Ascending aorta (tissue), 2 donors: ENCODE data around the gene NUDT21. TPM values are rescaled to one million over a fixed set of nuclear protein-coding genes. Genes with fewer than 3 reads are reported as not detected.
A peak's percentile ranks its signal among the peaks of the same experiment; 100 is the strongest.
"Not testable (repeated sequence)": the region's sequence is repeated elsewhere in the genome, so short reads cannot be mapped to it uniquely, and the experiment has no call there.

Source experiments
- DNase-seq, 2 donors: peaks; one replicate each; pipeline ENCODE4 v3.0.0-alpha.2; 2019; ENCODE audit warnings: low spot score in 2 of 2
- H3K27ac ChIP-seq, 2 donors: fragments of 200-600 bp; sonication (generic); one replicate each; pipeline ENCODE4 v1.5.1; 2016 to 2017; ENCODE audit warnings: mild to moderate bottlenecking in 1 of 2
- H3K27me3 ChIP-seq: fragments of 200-600 bp; sonication (generic); one replicate; pipeline ENCODE4 v1.5.1; 2017
- H3K36me3 ChIP-seq, 2 donors: fragments of 200-600 bp; sonication (generic); one replicate each; pipeline ENCODE4 v1.5.1; 2016
- H3K4me1 ChIP-seq, 2 donors: fragments of 200-600 bp; sonication (generic); one replicate each; pipeline ENCODE4 v1.5.1; 2016 to 2017; ENCODE audit warnings: mild to moderate bottlenecking in 1 of 2
- H3K4me3 ChIP-seq, 2 donors: fragments of 200-600 bp; sonication (generic); one replicate each; pipeline ENCODE4 v1.5.1; 2016 to 2017; ENCODE audit warnings: mild to moderate bottlenecking in 1 of 2
- H3K9me3 ChIP-seq, 2 donors: fragments of 200-600 bp; sonication (generic); one replicate each; pipeline ENCODE4 v1.5.1; 2016
- intact Hi-C: fragments of 100-400 bp; cut with DNase I; formaldehyde crosslinking; loops from one replicate; pipeline ENCODE4 v1.15.1; 2023
- total RNA-seq: library from RNA; depleted of rRNA; stranded (reverse); fragments of >200 nt; gene quantifications from one replicate; pipeline ENCODE4 v1.1.0, GENCODE V29; 2016
- TF ChIP-seq, protein P1 (sequence below), 3 experiments: fragments of 200-600 bp in 2 of 3; fragments of 450-650 bp in 1 of 3; sonication (generic) in 2 of 3; IDR thresholded peaks; one replicate each; pipeline ENCODE4 v1.5.1; 2016 to 2019; ENCODE audit warnings: antibody characterized with exemption in 3 of 3, mild to moderate bottlenecking in 1 of 3, moderate library complexity in 1 of 3

Gene NUDT21
- total RNA-seq: 5.3 TPM

DNA sequence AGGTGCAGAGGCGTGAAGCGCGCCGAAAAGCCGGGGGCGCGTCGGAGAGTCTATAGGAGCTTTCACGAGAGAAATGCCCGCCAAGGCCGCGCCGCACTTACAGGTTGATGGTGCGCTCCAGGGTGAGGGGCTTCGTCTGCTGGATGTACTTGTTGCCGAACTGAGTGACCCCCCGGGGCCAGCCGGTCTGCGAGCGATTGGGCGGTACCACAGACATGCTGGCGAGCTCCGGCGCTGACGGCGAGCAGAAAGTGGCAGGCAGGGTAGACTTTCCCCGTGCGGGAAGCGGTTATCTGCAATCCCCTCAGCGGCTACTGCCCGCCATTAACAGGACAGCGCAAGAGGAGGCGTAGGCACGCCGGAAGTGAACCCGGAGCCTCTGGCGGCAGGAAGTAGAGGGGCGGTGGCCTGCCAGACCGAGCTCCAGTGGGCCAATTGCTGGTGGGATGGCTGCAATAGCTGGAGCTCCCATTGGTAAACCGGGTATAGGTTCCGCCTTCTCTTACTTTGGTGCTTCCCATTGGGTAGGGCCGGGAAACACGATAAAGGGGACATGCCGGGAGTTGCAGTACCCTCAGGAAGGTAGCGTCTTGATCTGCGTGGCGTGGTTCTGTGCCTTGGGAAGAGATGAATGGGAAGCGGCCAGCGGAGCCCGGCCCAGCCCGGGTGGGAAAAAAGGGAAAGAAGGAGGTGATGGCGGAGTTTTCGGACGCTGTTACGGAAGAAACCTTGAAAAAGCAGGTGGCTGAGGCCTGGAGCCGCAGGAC is at the start of gene NUDT21, which contains the start of gene OGFOD1:
TSS of gene NUDT21 (minus strand) at position 347 of the 767 bp plus-strand sequence. CDS start at position 217, 130 bp downstream.
TSS of gene OGFOD1 (plus strand) at position 569 of the 767 bp plus-strand sequence. CDS start at position 628, 59 bp downstream.
- Histone ChIP-seq H3K36me3 (peaks cover 25 to 39% of the 10 kb centered on the region in 2 donors), H3K4me1 (peaks cover 23 to 26% of the 10 kb centered on the region in 2 donors), H3K27ac (peak within 1 kb of the TSS; percentile 84 to 92), H3K4me3 (peak within 1 kb of the TSS; percentile 86 to 90), H3K9me3 (no peaks in the 10 kb centered on the region), H3K27me3 (no peaks in the 10 kb centered on the region)
- DNase-seq: peak; percentile 88 to 97
- TF ChIP-seq, protein P1, sequence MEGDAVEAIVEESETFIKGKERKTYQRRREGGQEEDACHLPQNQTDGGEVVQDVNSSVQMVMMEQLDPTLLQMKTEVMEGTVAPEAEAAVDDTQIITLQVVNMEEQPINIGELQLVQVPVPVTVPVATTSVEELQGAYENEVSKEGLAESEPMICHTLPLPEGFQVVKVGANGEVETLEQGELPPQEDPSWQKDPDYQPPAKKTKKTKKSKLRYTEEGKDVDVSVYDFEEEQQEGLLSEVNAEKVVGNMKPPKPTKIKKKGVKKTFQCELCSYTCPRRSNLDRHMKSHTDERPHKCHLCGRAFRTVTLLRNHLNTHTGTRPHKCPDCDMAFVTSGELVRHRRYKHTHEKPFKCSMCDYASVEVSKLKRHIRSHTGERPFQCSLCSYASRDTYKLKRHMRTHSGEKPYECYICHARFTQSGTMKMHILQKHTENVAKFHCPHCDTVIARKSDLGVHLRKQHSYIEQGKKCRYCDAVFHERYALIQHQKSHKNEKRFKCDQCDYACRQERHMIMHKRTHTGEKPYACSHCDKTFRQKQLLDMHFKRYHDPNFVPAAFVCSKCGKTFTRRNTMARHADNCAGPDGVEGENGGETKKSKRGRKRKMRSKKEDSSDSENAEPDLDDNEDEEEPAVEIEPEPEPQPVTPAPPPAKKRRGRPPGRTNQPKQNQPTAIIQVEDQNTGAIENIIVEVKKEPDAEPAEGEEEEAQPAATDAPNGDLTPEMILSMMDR (IDR thresholded peaks at IDR 0.05): no peak
- intact Hi-C loops: loop anchor here (2.0 to 5.0 kb wide), 2 partner anchors 26 to 156 kb away; partner anchors contain the start of genes AMFR and MT2A

DNA sequence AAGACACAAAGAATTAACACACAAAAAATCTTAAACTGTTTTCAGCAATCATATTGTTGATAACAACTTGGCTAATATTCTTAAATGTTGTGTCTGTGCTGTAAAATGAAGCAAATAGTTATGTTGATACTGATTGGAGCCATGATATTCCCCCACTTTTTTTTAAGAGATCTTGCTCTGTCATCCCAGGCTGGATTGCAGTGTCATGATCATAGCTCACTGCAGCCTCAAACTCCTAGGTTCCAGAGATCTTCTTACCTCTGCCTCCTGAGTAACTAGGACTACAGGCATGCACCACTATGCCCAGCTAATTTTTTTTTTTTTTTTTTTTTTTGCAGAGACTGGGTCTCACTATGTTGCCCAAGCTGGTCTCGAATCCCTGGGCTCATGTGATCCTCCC is 42.7 kb upstream of the NUDT21 start:
- no peak for DNase-seq
- no peaks in the 10 kb centered on the region for H3K4me1 ChIP-seq
- TF ChIP-seq, protein P1 (IDR thresholded peaks at IDR 0.05): no peak
- H3K27me3 ChIP-seq: no peaks in the 10 kb centered on the region
- H3K36me3 ChIP-seq: peaks cover 31 to 44% of the 10 kb centered on the region in 2 donors
- H3K9me3 ChIP-seq: no peaks in the 10 kb centered on the region
- no peak overlapping the region for H3K27ac ChIP-seq
- intact Hi-C loops: no loop called here
- no peak overlapping the region for H3K4me3 ChIP-seq

DNA sequence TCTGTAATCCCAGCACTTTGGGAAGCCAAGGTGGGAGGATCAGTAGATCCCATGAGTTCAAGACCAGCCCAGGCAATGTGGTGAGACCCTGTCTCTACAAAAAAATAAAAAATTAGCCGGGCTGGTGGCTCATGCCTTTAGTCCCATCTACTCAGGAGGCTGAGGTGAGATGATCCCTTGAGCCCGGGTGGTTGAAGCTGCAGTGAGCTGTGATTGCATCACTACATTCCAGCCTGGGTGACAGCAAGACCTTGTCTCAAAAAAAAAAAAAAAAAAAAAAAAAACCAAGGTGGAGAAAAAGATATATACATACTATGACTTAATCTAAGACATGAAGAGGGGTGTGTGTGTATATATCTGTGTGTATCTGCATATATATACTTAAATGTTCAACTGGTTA is 42.0 kb upstream of the NUDT21 start:
- H3K36me3 ChIP-seq: peaks cover 25 to 38% of the 10 kb centered on the region in 2 donors
- H3K4me3 ChIP-seq: no peak overlapping the region
- no peak overlapping the region for H3K27ac ChIP-seq
- H3K4me1 ChIP-seq: no peaks in the 10 kb centered on the region
- no peak for DNase-seq
- TF ChIP-seq, protein P1 (IDR thresholded peaks at IDR 0.05): no peak
- H3K9me3 ChIP-seq: no peaks in the 10 kb centered on the region
- no peaks in the 10 kb centered on the region for H3K27me3 ChIP-seq
- intact Hi-C loops: no loop called here

DNA sequence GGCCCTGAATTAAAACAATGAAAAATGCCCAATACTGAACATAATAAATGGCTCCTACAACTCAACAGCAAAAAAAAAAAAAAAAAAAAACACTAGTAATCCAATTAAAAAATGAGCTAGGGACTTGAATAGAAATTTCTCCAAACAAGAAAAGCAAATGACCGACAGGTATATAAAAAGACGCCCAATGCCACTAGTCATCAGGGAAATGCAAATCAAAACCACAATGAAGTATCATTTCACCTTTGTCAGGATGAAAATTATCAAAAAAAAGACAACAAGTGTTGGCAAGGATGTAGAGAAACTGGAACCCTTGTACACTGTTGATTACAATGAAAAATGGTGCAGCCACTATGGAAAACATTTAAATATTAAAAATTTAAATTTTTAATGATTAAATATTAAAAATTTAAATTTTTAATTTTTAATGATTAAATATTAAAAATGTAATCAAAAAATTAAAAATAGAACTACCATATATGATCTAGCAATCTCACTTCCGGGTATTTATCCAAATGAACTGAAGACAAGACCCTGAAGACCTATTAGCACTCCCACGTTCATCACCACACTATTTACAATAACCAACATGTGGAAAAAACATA is 40.6 kb upstream of the NUDT21 start:
- peaks cover 12 to 24% of the 10 kb centered on the region in 2 donors for H3K36me3 ChIP-seq

GRCh38 chr16:56488868-56489267 is 37.7 kb upstream of the NUDT21 start:
- DNase-seq, H3K4me1 ChIP-seq, H3K4me3 ChIP-seq, intact Hi-C loops, H3K9me3 ChIP-seq, H3K27ac ChIP-seq, H3K27me3 ChIP-seq: not testable (repeated sequence)
- peaks cover 15 to 37% of the 10 kb centered on the region in 2 donors for H3K36me3 ChIP-seq

More for the DNA sequence above, 40.6 kb upstream of the NUDT21 start:
- no peak overlapping the region for H3K4me3 ChIP-seq
- H3K4me1 ChIP-seq: no peaks in the 10 kb centered on the region
- no peak overlapping the region for H3K27ac ChIP-seq
- intact Hi-C loops: no loop called here
- no peaks in the 10 kb centered on the region for H3K27me3 ChIP-seq
- TF ChIP-seq, protein P1 (IDR thresholded peaks at IDR 0.05): no peak
- no peak for DNase-seq
- no peaks in the 10 kb centered on the region for H3K9me3 ChIP-seq

- TF ChIP-seq, protein P1 (IDR thresholded peaks at IDR 0.05): no peak
- no peak overlapping the region for H3K27ac ChIP-seq
- intact Hi-C loops: no loop called here
- H3K27me3 ChIP-seq: no peaks in the 10 kb centered on the region
- no peaks in the 10 kb centered on the region for H3K4me1 ChIP-seq
- H3K9me3 ChIP-seq: no peaks in the 10 kb centered on the region
- no peak overlapping the region for H3K4me3 ChIP-seq
- no peak for DNase-seq
- peaks cover 23 to 42% of the 10 kb centered on the region in 2 donors for H3K36me3 ChIP-seq
These were observed 36.9 kb upstream of the NUDT21 start for GRCh38 chr16:56488035-56488434.
